Thoracic aorta (tissue), 2 donors: ENCODE measurements around the gene PIEZO2. TPM values are rescaled to one million over a fixed set of nuclear protein-coding genes. Genes with fewer than 3 reads are reported as not detected.

Experiments
- ATAC-seq: fragments of 150-250 bp; one replicate; pipeline ENCODE4 v1.8.0; 2017; ENCODE audit warnings: low read depth; ENCODE audit not compliant: insufficient number of reproducible peaks, low FRiP score
- DNase-seq: peaks from one replicate; pipeline ENCODE4 v3.0.0-alpha.2; 2020; ENCODE audit warnings: low spot score
- H3K27ac ChIP-seq, 2 donors: fragments of 200-600 bp; sonication (generic); 1 replicate in 1 of 2; 2 replicates in 1 of 2; pipeline ENCODE4 v1.5.1; 2016; ENCODE audit warnings: mild to moderate bottlenecking in 2 of 2, moderate library complexity in 2 of 2
- H3K27me3 ChIP-seq: fragments of 200-600 bp; sonication (generic); replicated peaks from 2 replicates; pipeline ENCODE4 v1.6.0; 2016; ENCODE audit warnings: mild to moderate bottlenecking; ENCODE audit not compliant: insufficient read depth
- H3K36me3 ChIP-seq: fragments of 200-600 bp; sonication (generic); one replicate; pipeline ENCODE4 v1.5.1; 2016
- H3K4me1 ChIP-seq, 2 donors: fragments of 200-600 bp; sonication (generic); 1 replicate in 1 of 2; 2 replicates in 1 of 2; pipeline versions ENCODE4 v1.5.1 to v1.6.0; 2016; ENCODE audit warnings: low read depth in 2 of 2, mild to moderate bottlenecking in 1 of 2; ENCODE audit not compliant: control insufficient read depth in 1 of 2
- H3K4me3 ChIP-seq: fragments of 200-600 bp; sonication (generic); 2 replicates; pipeline ENCODE4 v1.5.1; 2016; ENCODE audit warnings: mild to moderate bottlenecking
- H3K9me3 ChIP-seq: fragments of 200-600 bp; sonication (generic); 2 replicates; pipeline ENCODE4 v1.5.1; 2016
- total RNA-seq, 2 donors: library from RNA; depleted of rRNA; stranded (reverse); fragments of >200 nt; gene quantifications; one replicate each; pipeline versions ENCODE4 v1.1.0 to v1.2.3, GENCODE V29; 2016
- TF ChIP-seq, protein P1 (sequence below): fragments of 200-600 bp; sonication (generic); IDR thresholded peaks from one replicate; pipeline ENCODE4 v1.5.1; 2019; ENCODE audit warnings: antibody characterized with exemption

Gene PIEZO2
- total RNA-seq, 2 donors from 2014 or later: 8.3 to 10.3 TPM

DNA sequence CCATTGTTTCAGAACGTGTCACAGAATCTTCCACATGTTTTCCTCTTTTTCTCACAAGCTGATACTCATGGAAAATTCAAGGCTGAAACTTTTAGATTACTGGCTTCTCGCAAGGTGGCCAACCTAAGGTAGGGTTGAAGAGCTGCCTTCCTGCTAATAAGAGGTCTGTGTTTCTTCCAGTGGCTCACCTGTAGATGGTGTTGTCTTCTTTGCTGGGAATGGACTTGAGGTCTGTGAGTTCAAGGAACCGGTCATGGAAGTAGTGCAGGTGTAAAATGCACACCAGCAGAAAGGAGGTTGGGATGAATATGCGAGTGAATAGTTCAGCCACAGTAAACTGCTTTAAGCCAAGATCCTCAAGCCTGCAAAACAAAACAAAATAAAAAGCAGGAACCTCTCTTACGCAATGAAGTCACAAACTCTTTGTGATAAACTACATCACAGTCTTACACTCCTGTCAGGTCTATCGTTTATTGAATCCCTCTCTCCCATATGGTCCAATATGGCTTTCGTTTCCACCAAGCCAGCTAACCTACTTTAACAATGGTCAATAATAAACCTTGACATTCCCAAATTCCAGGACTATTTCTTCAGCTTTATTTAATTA lies 364.7 kb downstream of the PIEZO2 start:
- ATAC-seq: no peak
- TF ChIP-seq, protein P1, sequence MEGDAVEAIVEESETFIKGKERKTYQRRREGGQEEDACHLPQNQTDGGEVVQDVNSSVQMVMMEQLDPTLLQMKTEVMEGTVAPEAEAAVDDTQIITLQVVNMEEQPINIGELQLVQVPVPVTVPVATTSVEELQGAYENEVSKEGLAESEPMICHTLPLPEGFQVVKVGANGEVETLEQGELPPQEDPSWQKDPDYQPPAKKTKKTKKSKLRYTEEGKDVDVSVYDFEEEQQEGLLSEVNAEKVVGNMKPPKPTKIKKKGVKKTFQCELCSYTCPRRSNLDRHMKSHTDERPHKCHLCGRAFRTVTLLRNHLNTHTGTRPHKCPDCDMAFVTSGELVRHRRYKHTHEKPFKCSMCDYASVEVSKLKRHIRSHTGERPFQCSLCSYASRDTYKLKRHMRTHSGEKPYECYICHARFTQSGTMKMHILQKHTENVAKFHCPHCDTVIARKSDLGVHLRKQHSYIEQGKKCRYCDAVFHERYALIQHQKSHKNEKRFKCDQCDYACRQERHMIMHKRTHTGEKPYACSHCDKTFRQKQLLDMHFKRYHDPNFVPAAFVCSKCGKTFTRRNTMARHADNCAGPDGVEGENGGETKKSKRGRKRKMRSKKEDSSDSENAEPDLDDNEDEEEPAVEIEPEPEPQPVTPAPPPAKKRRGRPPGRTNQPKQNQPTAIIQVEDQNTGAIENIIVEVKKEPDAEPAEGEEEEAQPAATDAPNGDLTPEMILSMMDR: no peak

DNA sequence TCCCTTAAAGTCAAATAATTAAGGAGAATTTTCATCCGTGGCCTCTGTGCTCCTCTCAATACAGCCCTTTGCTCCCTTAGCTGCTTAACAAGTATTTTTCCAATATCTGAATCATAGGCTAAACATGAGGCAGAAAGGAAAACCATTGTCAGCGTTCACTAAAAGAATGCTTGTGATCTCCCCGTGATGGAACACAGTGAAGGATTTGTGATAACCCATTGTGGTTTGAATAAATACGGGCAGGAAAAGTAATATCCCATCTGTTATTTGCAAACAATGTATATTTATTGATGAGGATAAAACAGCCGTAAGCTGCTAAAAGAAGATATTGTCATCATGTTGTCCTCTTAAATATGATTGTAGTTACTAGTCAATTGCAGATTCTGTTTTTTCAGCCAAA lies 365.4 kb downstream of the PIEZO2 start:
- Histone ChIP-seq H3K36me3 (no peaks in the 10 kb centered on the region), H3K4me1 (no peaks in the 10 kb centered on the region), H3K9me3 (no peaks in the 10 kb centered on the region), H3K27me3 (no peaks in the 10 kb centered on the region), H3K4me3 (no peak overlapping the region), H3K27ac (no peak overlapping the region)
- DNase-seq (no peak), ATAC-seq (no peak)
- TF ChIP-seq, protein P1: no peak

More for the DNA sequence above, 364.7 kb downstream of the PIEZO2 start:
- no peak overlapping the region for H3K4me3 ChIP-seq
- no peaks in the 10 kb centered on the region for H3K9me3 ChIP-seq
- H3K27ac ChIP-seq: no peak overlapping the region
- H3K4me1 ChIP-seq: no peaks in the 10 kb centered on the region
- DNase-seq: no peak
- H3K27me3 ChIP-seq: no peaks in the 10 kb centered on the region
- no peaks in the 10 kb centered on the region for H3K36me3 ChIP-seq

DNA sequence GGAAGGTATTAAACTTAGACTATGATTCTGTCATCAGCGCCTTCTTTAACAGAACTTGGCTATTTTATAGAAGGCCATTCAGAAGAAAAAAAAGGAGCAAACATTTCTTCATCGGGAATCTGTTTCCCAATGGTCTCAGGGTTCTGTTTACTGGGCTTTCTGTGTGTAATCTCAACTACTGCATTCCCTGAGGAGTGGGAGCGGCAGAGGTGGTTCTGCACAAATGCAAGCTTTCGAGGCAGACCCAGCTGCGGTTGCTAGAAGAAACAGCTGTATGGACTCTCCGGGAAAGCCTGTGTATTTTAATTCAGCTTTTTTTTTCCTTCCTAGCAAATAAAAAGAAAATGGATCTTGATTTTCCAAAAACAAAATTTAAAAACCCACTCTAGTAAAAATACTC lies 372.9 kb downstream of the PIEZO2 start:
- TF ChIP-seq, protein P1: no peak
- no peak for DNase-seq
- ATAC-seq: no peak
- Histone ChIP-seq H3K9me3 (no peaks in the 10 kb centered on the region), H3K4me3 (no peak overlapping the region), H3K4me1 (no peaks in the 10 kb centered on the region), H3K27ac (no peak overlapping the region), H3K36me3 (no peaks in the 10 kb centered on the region), H3K27me3 (no peaks in the 10 kb centered on the region)

DNA sequence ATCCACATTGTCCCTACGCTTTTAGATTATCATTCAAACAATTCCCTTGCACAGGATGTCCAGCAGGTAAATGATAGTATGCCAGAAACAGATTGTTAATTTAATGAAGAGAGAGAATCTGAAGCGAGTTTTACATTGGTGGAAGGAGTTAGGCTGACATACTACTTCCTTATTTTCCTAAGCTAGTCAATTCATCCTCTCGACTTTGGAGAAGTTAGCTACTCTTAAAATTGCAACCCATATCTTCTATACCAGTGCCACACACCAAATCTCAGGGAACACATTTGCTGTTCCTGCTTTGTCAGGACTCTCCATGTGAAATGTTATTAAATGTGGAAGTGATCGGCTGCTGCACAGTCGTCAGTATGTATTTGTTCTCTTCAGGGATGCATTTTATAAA lies 374.3 kb downstream of the PIEZO2 start:
- Histone ChIP-seq H3K4me1 (no peaks in the 10 kb centered on the region), H3K9me3 (no peaks in the 10 kb centered on the region), H3K27ac (no peak overlapping the region), H3K27me3 (no peaks in the 10 kb centered on the region), H3K36me3 (no peaks in the 10 kb centered on the region), H3K4me3 (no peak overlapping the region)
- TF ChIP-seq, protein P1: no peak
- no peak for DNase-seq
- no peak for ATAC-seq

DNA sequence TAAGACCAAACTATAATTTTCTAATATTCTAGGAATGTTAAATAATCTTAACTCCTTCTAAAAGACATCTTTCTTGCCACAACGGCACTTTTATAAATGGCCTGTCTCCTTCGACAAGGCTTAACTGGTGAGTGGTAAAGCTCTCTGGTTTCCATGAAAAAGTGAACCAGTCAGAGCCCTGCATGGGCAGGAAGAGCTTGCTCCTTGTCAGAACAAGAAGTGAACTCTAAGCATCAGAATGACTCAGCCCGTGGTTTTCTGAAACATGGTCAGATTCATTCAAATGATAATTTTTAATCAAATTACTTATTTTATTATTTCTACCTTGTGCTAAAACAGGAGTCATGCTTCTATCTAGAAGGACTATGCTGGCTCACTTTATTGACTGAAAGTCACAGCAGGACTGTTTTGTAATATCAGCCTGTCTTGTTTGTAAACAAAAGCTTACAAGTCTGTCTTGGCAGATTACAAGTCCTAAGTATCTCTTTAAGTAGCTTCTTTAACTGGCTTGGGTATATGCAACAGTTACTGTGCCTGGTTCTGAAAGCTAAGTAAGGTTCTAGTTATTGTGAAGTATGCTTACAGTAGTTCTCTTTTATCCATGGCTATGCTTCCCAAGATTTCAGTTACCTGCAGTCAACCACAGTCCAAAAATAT lies 378.2 kb downstream of the PIEZO2 start:
- DNase-seq: no peak
- ATAC-seq: no peak
- TF ChIP-seq, protein P1: no peak
- H3K9me3 ChIP-seq: no peaks in the 10 kb centered on the region
- H3K27ac ChIP-seq: no peak overlapping the region
- H3K4me3 ChIP-seq: no peak overlapping the region
- H3K36me3 ChIP-seq: no peaks in the 10 kb centered on the region
- H3K4me1 ChIP-seq: no peaks in the 10 kb centered on the region
- H3K27me3 ChIP-seq: no peaks in the 10 kb centered on the region
